ENCODE measurements around the gene IQGAP2.
"Not testable (repeated sequence)": the region's sequence is repeated elsewhere in the genome, so short reads cannot be mapped to it uniquely, and the experiment has no call there.

The IQGAP2 gene

GRCh38 chr5:76415855-76416254, 12.8 kb downstream of the IQGAP2 start:
- no peak for DNase-seq

- DNase-seq, result no peak
Observed at GRCh38 chr5:76419597-76420298, 16.7 kb downstream of the IQGAP2 start.

GRCh38 chr5:76422227-76422626, 19.1 kb downstream of the IQGAP2 start:
- DNase-seq, result no peak

- DNase-seq, result no peak
Observed at GRCh38 chr5:76422742-76423141, 19.7 kb downstream of the IQGAP2 start.

- no peak for DNase-seq
Observed at GRCh38 chr5:76425146-76425545, 22.1 kb downstream of the IQGAP2 start.

GRCh38 chr5:76425928-76426804, 23.1 kb downstream of the IQGAP2 start:
- no peak for DNase-seq

- DNase-seq, result no peak
Observed at GRCh38 chr5:76427206-76428140, 24.4 kb downstream of the IQGAP2 start.

- not testable (repeated sequence) for DNase-seq
Observed at GRCh38 chr5:76428550-76428949, 25.5 kb downstream of the IQGAP2 start.

GRCh38 chr5:76433261-76433660, 30.2 kb downstream of the IQGAP2 start:
- DNase-seq, result no peak

GRCh38 chr5:76437507-76437906, 34.4 kb downstream of the IQGAP2 start:
- not testable (repeated sequence) for DNase-seq

- DNase-seq, result no peak
Observed at GRCh38 chr5:76438025-76438424, 34.9 kb downstream of the IQGAP2 start.

GRCh38 chr5:76439201-76439600, 36.1 kb downstream of the IQGAP2 start:
- DNase-seq, result no peak

GRCh38 chr5:76439929-76440328, 36.8 kb downstream of the IQGAP2 start:
- no peak for DNase-seq

GRCh38 chr5:76441101-76441500, 38.0 kb downstream of the IQGAP2 start:
- no peak for DNase-seq

GRCh38 chr5:76441890-76442673, 39.0 kb downstream of the IQGAP2 start:
- DNase-seq, result no peak

- DNase-seq, result no peak
Observed at GRCh38 chr5:76443066-76443800, 40.1 kb downstream of the IQGAP2 start.

GRCh38 chr5:76445063-76445462, 42.0 kb downstream of the IQGAP2 start:
- no peak for DNase-seq

- no peak for DNase-seq
Observed at GRCh38 chr5:76445830-76446229, 42.7 kb downstream of the IQGAP2 start.

GRCh38 chr5:76446776-76447175, 43.7 kb downstream of the IQGAP2 start:
- DNase-seq, result no peak

- no peak for DNase-seq
Observed at GRCh38 chr5:76449606-76450005, 46.5 kb downstream of the IQGAP2 start.

GRCh38 chr5:76450054-76450453, 47.0 kb downstream of the IQGAP2 start:
- DNase-seq, result no peak
